HepG2 (cell line): ENCODE data around the gene REEP2. TPM values are rescaled to one million over a fixed set of nuclear protein-coding genes. Genes with fewer than 3 reads are reported as not detected.

Experiments
- CCAR2 ChIP-seq: fragments of 200-400 bp; formaldehyde crosslinking; optimal IDR thresholded peaks from 2 replicates; pipeline ENCODE3; 2018; ENCODE audit warnings: low read depth, mild to moderate bottlenecking, low read length, moderate library complexity
- ELF4 ChIP-seq: sonication (generic); formaldehyde crosslinking; IDR thresholded peaks from 2 replicates; pipeline ENCODE4 v1.5.0; 2020; ENCODE audit warnings: missing genetic modification reagents, mild to moderate bottlenecking, moderate library complexity, borderline replicate concordance
- GABPB1 ChIP-seq: IDR thresholded peaks from 2 replicates; pipeline ENCODE4 v1.6.1; 2016; ENCODE audit warnings: mild to moderate bottlenecking, missing genetic modification reagents, moderate library complexity, missing compliant biosample characterization
- HMG20A ChIP-seq: IDR thresholded peaks from 2 replicates; pipeline ENCODE4 v1.6.1; 2016; ENCODE audit warnings: borderline replicate concordance
- HNRNPL ChIP-seq: fragments of 200-400 bp; formaldehyde crosslinking; IDR thresholded peaks from 2 replicates; pipeline ENCODE4 v1.6.1; 2017; ENCODE audit warnings: mild to moderate bottlenecking, low read depth, low read length
- KLF15 ChIP-seq: sonication (generic); formaldehyde crosslinking; IDR thresholded peaks from 2 replicates; pipeline ENCODE4 v1.8.1; 2023; ENCODE audit warnings: borderline replicate concordance, mild to moderate bottlenecking, inconsistent platforms, missing genetic modification reagents, mixed read lengths
- MIER3 ChIP-seq: IDR thresholded peaks from 2 replicates; pipeline ENCODE4 v1.6.1; 2016; ENCODE audit warnings: missing compliant biosample characterization, borderline replicate concordance
- MTA3 ChIP-seq: sonication (generic); formaldehyde crosslinking; IDR thresholded peaks from 2 replicates; pipeline ENCODE4 v1.4.0; 2020; ENCODE audit warnings: missing genetic modification reagents
- NCOA5 ChIP-seq: sonication (generic); formaldehyde crosslinking; IDR thresholded peaks from 2 replicates; pipeline ENCODE4 v1.4.0; 2020; ENCODE audit warnings: missing genetic modification reagents
- POLR2G ChIP-seq: fragments of 200-400 bp; formaldehyde crosslinking; IDR thresholded peaks from 2 replicates; pipeline ENCODE4 v1.6.1; 2018; ENCODE audit warnings: mild to moderate bottlenecking, low read depth, low read length, moderate library complexity
- RAD51 ChIP-seq: fragments of 450-650 bp; IDR thresholded peaks from 2 replicates; pipeline ENCODE4 v1.6.1; 2016; ENCODE audit warnings: borderline replicate concordance
- RFX5 ChIP-seq: IDR thresholded peaks from 2 replicates; pipeline ENCODE4 v1.6.1; 2011; ENCODE audit warnings: low read depth, low read length, improper control_type of control experiment
- SMAD1 ChIP-seq: sonication (generic); formaldehyde crosslinking; IDR thresholded peaks from 2 replicates; pipeline ENCODE4 v1.4.0; 2020; ENCODE audit warnings: missing genetic modification reagents, low read depth, mild to moderate bottlenecking, borderline replicate concordance
- SRY ChIP-seq: sonication (generic); formaldehyde crosslinking; IDR thresholded peaks from 2 replicates; pipeline ENCODE4 v1.8.0; 2022; ENCODE audit warnings: mild to moderate bottlenecking, missing genetic modification reagents
- TARDBP ChIP-seq: sonication (generic); formaldehyde crosslinking; IDR thresholded peaks from 2 replicates; pipeline ENCODE4 v1.8.0; 2022; ENCODE audit warnings: mild to moderate bottlenecking, missing genetic modification reagents
- XRCC5 ChIP-seq: fragments of 200-400 bp; formaldehyde crosslinking; optimal IDR thresholded peaks from 2 replicates; pipeline ENCODE3; 2017; ENCODE audit warnings: mild to moderate bottlenecking, low read length
- ZMYM3 ChIP-seq: sonication (generic); formaldehyde crosslinking; IDR thresholded peaks from 2 replicates; pipeline ENCODE4 v1.5.1; 2020; ENCODE audit warnings: mild to moderate bottlenecking, missing genetic modification reagents
- ZNF232 ChIP-seq: sonication (generic); formaldehyde crosslinking; IDR thresholded peaks from 2 replicates; pipeline ENCODE4 v1.4.0; 2020; ENCODE audit warnings: missing genetic modification reagents, borderline replicate concordance
- ZNF441 ChIP-seq: sonication (generic); formaldehyde crosslinking; IDR thresholded peaks from 2 replicates; pipeline ENCODE4 v1.7.0; 2021; ENCODE audit warnings: missing genetic modification reagents, borderline replicate concordance
- ZNF563 ChIP-seq: sonication (generic); formaldehyde crosslinking; IDR thresholded peaks from 2 replicates; pipeline ENCODE4 v1.8.0; 2022; ENCODE audit warnings: mild to moderate bottlenecking, moderate library complexity, missing genetic modification reagents
- ZNF674 ChIP-seq: sonication (generic); formaldehyde crosslinking; IDR thresholded peaks from 2 replicates; pipeline ENCODE4 v1.5.0; 2020; ENCODE audit warnings: low read depth, mild to moderate bottlenecking, missing genetic modification reagents
- ZNF709 ChIP-seq: sonication (generic); formaldehyde crosslinking; IDR thresholded peaks from 2 replicates; pipeline ENCODE4 v1.5.0; 2020; ENCODE audit warnings: mild to moderate bottlenecking, missing genetic modification reagents
- ZNF781 ChIP-seq: sonication (generic); formaldehyde crosslinking; IDR thresholded peaks from 2 replicates; pipeline ENCODE4 v1.5.1; 2020; ENCODE audit warnings: borderline replicate concordance, mild to moderate bottlenecking, missing genetic modification reagents; ENCODE audit errors: not compliant biosample characterization
- polyA plus RNA-seq, 8 experiments: library from polyadenylated mRNA; depleted of rRNA in 3 of 8; stranded (reverse) in 7 of 8; unstranded in 1 of 8; fragments of >200 nt; fragmentation: Illumina TruSeq in 4 of 8; extraction: Trizol in 4 of 8; gene quantifications; 2 replicates each; pipeline versions ENCODE4 v1.2.1 to v1.2.3, GENCODE V29; 2011 to 2016; ENCODE audit warnings: low read depth in 4 of 8, missing spikeins in 1 of 8, mixed read lengths in 1 of 8; ENCODE audit not compliant: insufficient read depth in 1 of 8
- total RNA-seq, 5 experiments: library from RNA; depleted of rRNA; stranded (reverse); fragments of >200 nt; fragmentation: Illumina TruSeq; extraction: Trizol; gene quantifications; 2 replicates each; pipeline ENCODE4 v1.2.3, GENCODE V29; 2016; ENCODE audit warnings: low read depth in 1 of 5
- TF ChIP-seq, protein P1 (sequence below): sonication (generic); formaldehyde crosslinking; IDR thresholded peaks from 2 replicates; pipeline ENCODE4 v1.8.0; 2022; ENCODE audit warnings: low read depth, missing genetic modification reagents
- TF ChIP-seq, protein P2 (sequence below): sonication (generic); formaldehyde crosslinking; IDR thresholded peaks from 2 replicates; pipeline ENCODE4 v1.4.0; 2020; ENCODE audit warnings: mild to moderate bottlenecking, missing genetic modification reagents
- TF ChIP-seq, protein P3 (sequence below): sonication (generic); formaldehyde crosslinking; IDR thresholded peaks from 2 replicates; pipeline ENCODE4 v1.4.0; 2020; ENCODE audit warnings: missing genetic modification reagents
- TF ChIP-seq, protein P4 (sequence below): sonication (generic); formaldehyde crosslinking; IDR thresholded peaks from 2 replicates; pipeline ENCODE4 v1.8.1; 2023; ENCODE audit warnings: mild to moderate bottlenecking, inconsistent platforms, moderate library complexity, missing genetic modification reagents, borderline replicate concordance

The REEP2 gene
- total and polyA plus RNA-seq, 2 of the 13 experiments (the other 11 are each of a cell fraction or from before 2014, with no cell fraction given) = 5.3 to 7.8 TPM

DNA sequence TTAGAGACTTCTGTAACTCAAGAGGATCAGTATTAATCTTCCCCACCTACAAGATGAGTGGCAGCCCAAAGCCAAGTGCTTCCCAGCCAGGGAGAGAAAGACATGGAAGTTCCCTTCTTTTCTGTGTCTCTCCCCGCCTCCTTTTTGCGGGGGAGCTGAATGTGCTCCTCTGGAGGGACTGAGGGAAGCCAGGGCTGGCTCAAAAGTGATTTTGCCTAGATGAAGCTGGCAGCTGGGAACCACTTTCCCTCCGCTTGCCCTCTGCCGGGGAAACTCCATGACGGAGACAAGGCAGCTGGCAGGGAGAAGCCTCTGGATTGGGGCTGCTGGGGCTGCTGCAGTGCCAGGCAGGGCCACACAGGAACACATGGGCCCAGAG, 50.8 kb downstream of the REEP2 start (continued):
- TF ChIP-seq, protein P1, sequence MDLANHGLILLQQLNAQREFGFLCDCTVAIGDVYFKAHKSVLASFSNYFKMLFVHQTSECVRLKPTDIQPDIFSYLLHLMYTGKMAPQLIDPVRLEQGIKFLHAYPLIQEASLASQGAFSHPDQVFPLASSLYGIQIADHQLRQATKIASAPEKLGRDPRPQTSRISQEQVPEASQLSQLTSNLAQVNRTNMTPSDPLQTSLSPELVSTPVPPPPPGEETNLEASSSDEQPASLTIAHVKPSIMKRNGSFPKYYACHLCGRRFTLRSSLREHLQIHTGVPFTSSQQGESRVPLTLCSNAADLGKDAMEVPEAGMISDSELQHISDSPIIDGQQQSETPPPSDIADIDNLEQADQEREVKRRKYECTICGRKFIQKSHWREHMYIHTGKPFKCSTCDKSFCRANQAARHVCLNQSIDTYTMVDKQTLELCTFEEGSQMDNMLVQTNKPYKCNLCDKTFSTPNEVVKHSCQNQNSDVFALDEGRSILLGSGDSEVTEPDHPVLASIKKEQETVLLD (CRISPR knock-in tag) = no peak
- TF ChIP-seq CCAR2 = no peak
- no peak for TF ChIP-seq KLF15 (CRISPR knock-in tag)
- no peak for TF ChIP-seq NCOA5
- no peak for TF ChIP-seq RAD51
- TF ChIP-seq SRY (CRISPR knock-in tag) = no peak
- TF ChIP-seq SMAD1 (CRISPR knock-in tag) = no peak
- TF ChIP-seq HMG20A = no peak
- TF ChIP-seq HNRNPL = peak; percentile 71; the same call in 1 of the 2 replicates
- TF ChIP-seq ZNF232 (CRISPR knock-in tag) = no peak
- no peak for TF ChIP-seq MTA3 (CRISPR knock-in tag)
- TF ChIP-seq, protein P2, sequence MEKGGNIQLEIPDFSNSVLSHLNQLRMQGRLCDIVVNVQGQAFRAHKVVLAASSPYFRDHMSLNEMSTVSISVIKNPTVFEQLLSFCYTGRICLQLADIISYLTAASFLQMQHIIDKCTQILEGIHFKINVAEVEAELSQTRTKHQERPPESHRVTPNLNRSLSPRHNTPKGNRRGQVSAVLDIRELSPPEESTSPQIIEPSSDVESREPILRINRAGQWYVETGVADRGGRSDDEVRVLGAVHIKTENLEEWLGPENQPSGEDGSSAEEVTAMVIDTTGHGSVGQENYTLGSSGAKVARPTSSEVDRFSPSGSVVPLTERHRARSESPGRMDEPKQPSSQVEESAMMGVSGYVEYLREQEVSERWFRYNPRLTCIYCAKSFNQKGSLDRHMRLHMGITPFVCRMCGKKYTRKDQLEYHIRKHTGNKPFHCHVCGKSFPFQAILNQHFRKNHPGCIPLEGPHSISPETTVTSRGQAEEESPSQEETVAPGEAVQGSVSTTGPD (CRISPR knock-in tag) = no peak
- TF ChIP-seq, protein P3, sequence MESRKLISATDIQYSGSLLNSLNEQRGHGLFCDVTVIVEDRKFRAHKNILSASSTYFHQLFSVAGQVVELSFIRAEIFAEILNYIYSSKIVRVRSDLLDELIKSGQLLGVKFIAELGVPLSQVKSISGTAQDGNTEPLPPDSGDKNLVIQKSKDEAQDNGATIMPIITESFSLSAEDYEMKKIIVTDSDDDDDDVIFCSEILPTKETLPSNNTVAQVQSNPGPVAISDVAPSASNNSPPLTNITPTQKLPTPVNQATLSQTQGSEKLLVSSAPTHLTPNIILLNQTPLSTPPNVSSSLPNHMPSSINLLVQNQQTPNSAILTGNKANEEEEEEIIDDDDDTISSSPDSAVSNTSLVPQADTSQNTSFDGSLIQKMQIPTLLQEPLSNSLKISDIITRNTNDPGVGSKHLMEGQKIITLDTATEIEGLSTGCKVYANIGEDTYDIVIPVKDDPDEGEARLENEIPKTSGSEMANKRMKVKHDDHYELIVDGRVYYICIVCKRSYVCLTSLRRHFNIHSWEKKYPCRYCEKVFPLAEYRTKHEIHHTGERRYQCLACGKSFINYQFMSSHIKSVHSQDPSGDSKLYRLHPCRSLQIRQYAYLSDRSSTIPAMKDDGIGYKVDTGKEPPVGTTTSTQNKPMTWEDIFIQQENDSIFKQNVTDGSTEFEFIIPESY (CRISPR knock-in tag) = no peak
- TF ChIP-seq ZMYM3 (CRISPR knock-in tag) = no peak
- TF ChIP-seq ZNF709 (CRISPR knock-in tag) = no peak
- TF ChIP-seq ELF4 = no peak
- no peak for TF ChIP-seq GABPB1 (CRISPR knock-in tag)
- TF ChIP-seq, protein P4, sequence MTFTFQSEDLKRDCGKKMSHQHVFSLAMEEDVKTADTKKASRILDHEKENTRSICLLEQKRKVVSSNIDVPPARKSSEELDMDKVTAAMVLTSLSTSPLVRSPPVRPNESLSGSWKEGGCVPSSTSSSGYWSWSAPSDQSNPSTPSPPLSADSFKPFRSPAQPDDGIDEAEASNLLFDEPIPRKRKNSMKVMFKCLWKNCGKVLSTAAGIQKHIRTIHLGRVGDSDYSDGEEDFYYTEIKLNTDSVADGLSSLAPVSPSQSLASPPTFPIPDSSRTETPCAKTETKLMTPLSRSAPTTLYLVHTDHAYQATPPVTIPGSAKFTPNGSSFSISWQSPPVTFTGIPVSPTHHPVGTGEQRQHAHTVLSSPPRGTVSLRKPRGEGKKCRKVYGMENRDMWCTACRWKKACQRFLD (CRISPR knock-in tag) = no peak
- no peak for TF ChIP-seq ZNF781 (CRISPR knock-in tag)
- TF ChIP-seq ZNF674 (CRISPR knock-in tag) = no peak
- TF ChIP-seq MIER3 (CRISPR knock-in tag) = no peak
- peak; percentile 12; the same call in 1 of the 2 replicates for TF ChIP-seq TARDBP (CRISPR knock-in tag)
- peak; percentile 20 for TF ChIP-seq XRCC5
- no peak for TF ChIP-seq POLR2G
- no peak for TF ChIP-seq ZNF563 (CRISPR knock-in tag)
- TF ChIP-seq RFX5 = no peak
- TF ChIP-seq ZNF441 (CRISPR knock-in tag) = no peak
